OCI-LY3 (cell line): ENCODE measurements around the gene TMEM106C.

Experiments
- H2AFZ ChIP-seq: fragments of 200-600, 300-600 bp; shearing (Covaris generic); 2 replicates; pipeline ENCODE4 v1.6.0; 2014; ENCODE audit warnings: antibody characterized with exemption, low read depth, low read length
- H3K27ac ChIP-seq: fragments of 200-600, 300-600 bp; sonication (generic); 2 replicates; pipeline ENCODE4 v1.5.1; 2014; ENCODE audit warnings: mild to moderate bottlenecking, low read length, moderate library complexity, mixed read lengths
- H3K27me3 ChIP-seq: fragments of 200-600, 300-600 bp; sonication (generic); 2 replicates; pipeline ENCODE4 v1.6.1; 2014; ENCODE audit warnings: low read depth, low read length, mixed read lengths
- H3K36me3 ChIP-seq: fragments of 200-600, 300-600 bp; sonication (generic); replicated peaks from 2 replicates; pipeline ENCODE3; 2014; ENCODE audit warnings: low read depth, low read length, mixed read lengths
- H3K4me1 ChIP-seq: fragments of 300-600, 200-600 bp; sonication (generic); 2 replicates; pipeline ENCODE4 v1.6.1; 2014; ENCODE audit warnings: low read length, mixed read lengths
- H3K4me2 ChIP-seq: fragments of 200-600, 300-600 bp; sonication (generic); 2 replicates; pipeline ENCODE4 v1.6.1; 2014; ENCODE audit warnings: low read length, mixed read lengths
- H3K4me3 ChIP-seq: fragments of 300-600, 200-600 bp; sonication (generic); 2 replicates; pipeline ENCODE4 v1.5.1; 2014; ENCODE audit warnings: antibody characterized with exemption, mild to moderate bottlenecking, low read length, moderate library complexity
- H3K79me2 ChIP-seq: fragments of 300-600, 200-600 bp; shearing (Covaris generic); 2 replicates; pipeline ENCODE4 v1.6.1; 2014; ENCODE audit warnings: mild to moderate bottlenecking, low read length, mixed read lengths
- H3K9ac ChIP-seq: fragments of 300-600, 200-600 bp; shearing (Covaris generic); 2 replicates; pipeline ENCODE4 v1.6.0; 2014; ENCODE audit warnings: mild to moderate bottlenecking, low read length, moderate library complexity
- H3K9me3 ChIP-seq: fragments of 200-600, 300-600 bp; shearing (Covaris generic); 2 replicates; pipeline ENCODE4 v1.6.1; 2014; ENCODE audit warnings: low read length, mixed read lengths; ENCODE audit not compliant: insufficient read depth
- H4K20me1 ChIP-seq: fragments of 200-600, 300-600 bp; sonication (generic); 2 replicates; pipeline ENCODE4 v1.6.1; 2016; ENCODE audit warnings: low read length, mixed read lengths; ENCODE audit not compliant: insufficient read depth
- CTCF ChIP-seq: fragments of 200-600, 300-600 bp; sonication (generic); IDR thresholded peaks from 2 replicates; pipeline ENCODE4 v1.5.1; 2014; ENCODE audit warnings: antibody characterized with exemption, low read length, low read depth
- EZH2phosphoT487 ChIP-seq: fragments of 200-600 bp; shearing (Covaris generic); IDR thresholded peaks from 2 replicates; pipeline ENCODE4 v1.6.1; 2018; ENCODE audit warnings: antibody characterized with exemption, mixed run types, low read depth

The TMEM106C gene

DNA sequence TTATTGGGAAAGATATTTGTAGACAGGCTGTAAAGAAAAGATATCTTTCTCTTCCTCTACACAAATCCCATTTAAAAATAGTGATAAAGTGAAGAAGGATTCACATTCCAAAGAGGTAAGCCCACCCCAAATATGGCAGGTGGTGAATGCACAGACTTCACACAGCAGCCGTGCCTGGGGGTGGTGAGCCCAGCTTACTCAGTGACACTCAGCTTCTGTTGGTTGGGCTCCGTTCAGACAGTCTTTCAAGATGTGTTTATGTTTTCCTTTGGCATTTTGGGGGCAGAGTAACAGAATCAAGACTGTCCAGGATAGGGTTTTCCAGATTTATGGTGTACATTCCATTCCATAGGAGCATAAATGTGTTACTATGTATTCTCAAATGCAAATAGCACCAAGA is 45.0 kb downstream of the TMEM106C start:
- Histone ChIP-seq H3K27me3 (peaks cover 19% of the 10 kb centered on the region), H3K9ac (no peak overlapping the region), H3K4me2 (no peak overlapping the region), H3K27ac (no peak overlapping the region), H3K4me3 (no peak overlapping the region), H2AFZ (no peak overlapping the region), H3K4me1 (no peaks in the 10 kb centered on the region), H3K9me3 (no peaks in the 10 kb centered on the region), H3K36me3 (no peaks in the 10 kb centered on the region), H4K20me1 (no peaks in the 10 kb centered on the region), H3K79me2 (no peaks in the 10 kb centered on the region)
- no peak for TF ChIP-seq CTCF
- no peak for TF ChIP-seq EZH2phosphoT487

GRCh38 chr12:48008950-48009349 is 45.6 kb downstream of the TMEM106C start:
- Histone ChIP-seq H3K4me2 (no peak overlapping the region), H3K79me2 (no peaks in the 10 kb centered on the region), H3K4me3 (no peak overlapping the region), H3K9me3 (no peaks in the 10 kb centered on the region), H3K27me3 (peaks cover 23% of the 10 kb centered on the region), H3K36me3 (no peaks in the 10 kb centered on the region), H3K4me1 (no peaks in the 10 kb centered on the region), H4K20me1 (no peaks in the 10 kb centered on the region), H2AFZ (no peak overlapping the region), H3K9ac (no peak overlapping the region), H3K27ac (no peak overlapping the region)
- TF ChIP-seq EZH2phosphoT487 (no peak), CTCF (no peak)

DNA sequence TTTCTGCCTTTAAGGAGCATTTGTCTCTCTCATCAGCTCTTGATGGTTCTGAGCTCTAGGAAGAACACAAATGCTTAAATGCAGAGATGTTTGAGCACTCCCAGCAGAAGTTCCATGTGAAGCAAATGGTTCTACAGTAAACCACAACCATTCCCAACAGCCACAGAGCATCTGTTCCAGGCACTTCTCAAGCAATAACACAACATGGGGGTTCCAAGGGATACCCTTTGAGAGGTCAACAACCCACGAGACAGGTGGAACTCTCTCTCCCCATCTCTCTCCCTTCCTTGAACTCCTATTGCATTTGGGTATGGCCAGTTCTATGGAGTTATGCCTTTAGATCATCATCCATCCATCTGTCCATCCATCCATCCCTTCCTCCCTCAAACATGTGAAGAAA is 46.1 kb downstream of the TMEM106C start:
- Histone ChIP-seq H2AFZ (no peak overlapping the region), H3K9me3 (no peaks in the 10 kb centered on the region), H3K27me3 (peaks cover 28% of the 10 kb centered on the region), H3K4me2 (no peak overlapping the region), H3K9ac (no peak overlapping the region), H3K27ac (no peak overlapping the region), H3K36me3 (no peaks in the 10 kb centered on the region), H3K4me3 (no peak overlapping the region), H3K4me1 (no peaks in the 10 kb centered on the region), H3K79me2 (no peaks in the 10 kb centered on the region), H4K20me1 (no peaks in the 10 kb centered on the region)
- TF ChIP-seq EZH2phosphoT487 (no peak), CTCF (no peak)

DNA sequence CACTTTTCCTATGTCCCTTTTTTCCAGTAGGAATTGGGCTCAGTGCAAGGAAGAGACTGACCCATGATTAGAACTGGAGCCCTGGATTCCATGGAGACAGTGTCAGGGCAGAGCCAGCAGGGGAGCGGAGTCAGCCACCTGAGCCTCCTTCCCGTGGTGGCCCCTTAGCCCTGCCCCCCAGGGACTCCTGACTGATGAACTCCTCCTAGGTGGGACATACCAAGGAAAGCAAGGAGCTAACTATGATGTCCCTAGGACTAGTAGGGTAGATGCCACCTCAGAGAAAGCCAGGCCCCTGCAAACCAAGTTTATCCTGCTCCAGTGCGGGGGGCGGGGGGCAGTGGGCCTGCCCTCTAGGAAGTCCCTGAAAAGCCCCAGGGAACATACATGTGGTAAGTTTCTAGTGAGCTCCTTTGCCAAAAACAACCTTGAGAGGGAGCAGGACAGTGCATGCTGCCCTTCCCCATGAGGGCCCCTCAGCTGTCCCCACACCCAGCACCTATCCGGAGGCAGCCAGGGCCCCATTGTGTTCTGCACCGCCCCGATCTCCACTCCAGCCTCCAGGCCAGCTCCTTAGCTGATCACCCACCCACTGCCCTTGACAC is 47.1 kb downstream of the TMEM106C start:
- TF ChIP-seq CTCF, result no peak
- no peak for TF ChIP-seq EZH2phosphoT487
- Histone ChIP-seq H3K9ac (no peak overlapping the region), H3K9me3 (no peaks in the 10 kb centered on the region), H4K20me1 (no peaks in the 10 kb centered on the region), H3K4me2 (no peak overlapping the region), H3K79me2 (no peaks in the 10 kb centered on the region), H3K27ac (no peak overlapping the region), H3K27me3 (peaks cover 35% of the 10 kb centered on the region), H2AFZ (no peak overlapping the region), H3K4me3 (no peak overlapping the region), H3K4me1 (no peaks in the 10 kb centered on the region), H3K36me3 (no peaks in the 10 kb centered on the region)
